OCI-LY7 (cell line): ENCODE results near the gene DND1.
"Not testable (repeated sequence)": the region's sequence is repeated elsewhere in the genome, so short reads cannot be mapped to it uniquely, and the experiment has no call there.

ENCODE experiments used
- EZH2phosphoT487 ChIP-seq: fragments of 200-600 bp; sonication (generic); IDR thresholded peaks from 2 replicates; pipeline ENCODE4 v1.6.1; 2018; ENCODE audit warnings: low read depth, borderline replicate concordance, mild to moderate bottlenecking, mixed run types, antibody characterized with exemption, low read length, moderate library complexity, mixed read lengths
- TF ChIP-seq, protein P1 (sequence below): fragments of 200-600 bp; sonication (generic); conservative IDR thresholded peaks from 2 replicates; pipeline ENCODE4 v1.5.1; 2014; ENCODE audit warnings: mild to moderate bottlenecking, antibody characterized with exemption, low read length, moderate library complexity, mixed read lengths

DNA sequence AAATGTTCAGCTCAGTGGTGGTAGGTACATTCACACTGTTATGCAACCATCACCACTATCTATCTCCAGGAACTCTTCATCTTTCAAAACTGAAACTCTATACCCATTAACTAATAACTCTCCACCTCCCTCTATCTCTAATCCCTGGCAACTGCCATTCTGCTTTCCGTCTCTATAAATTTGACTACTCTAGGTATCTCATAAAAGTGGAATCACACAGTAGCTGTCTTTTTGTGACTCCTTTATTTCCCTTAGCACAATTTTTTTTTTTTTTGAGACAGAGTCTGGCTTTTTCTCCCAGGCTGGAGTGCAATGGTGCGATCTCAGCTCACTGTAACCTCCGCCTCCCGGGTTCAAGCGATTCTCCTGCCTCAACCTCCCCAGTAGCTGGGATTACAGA is 48.0 kb upstream of the DND1 start:
- TF ChIP-seq, protein P1, sequence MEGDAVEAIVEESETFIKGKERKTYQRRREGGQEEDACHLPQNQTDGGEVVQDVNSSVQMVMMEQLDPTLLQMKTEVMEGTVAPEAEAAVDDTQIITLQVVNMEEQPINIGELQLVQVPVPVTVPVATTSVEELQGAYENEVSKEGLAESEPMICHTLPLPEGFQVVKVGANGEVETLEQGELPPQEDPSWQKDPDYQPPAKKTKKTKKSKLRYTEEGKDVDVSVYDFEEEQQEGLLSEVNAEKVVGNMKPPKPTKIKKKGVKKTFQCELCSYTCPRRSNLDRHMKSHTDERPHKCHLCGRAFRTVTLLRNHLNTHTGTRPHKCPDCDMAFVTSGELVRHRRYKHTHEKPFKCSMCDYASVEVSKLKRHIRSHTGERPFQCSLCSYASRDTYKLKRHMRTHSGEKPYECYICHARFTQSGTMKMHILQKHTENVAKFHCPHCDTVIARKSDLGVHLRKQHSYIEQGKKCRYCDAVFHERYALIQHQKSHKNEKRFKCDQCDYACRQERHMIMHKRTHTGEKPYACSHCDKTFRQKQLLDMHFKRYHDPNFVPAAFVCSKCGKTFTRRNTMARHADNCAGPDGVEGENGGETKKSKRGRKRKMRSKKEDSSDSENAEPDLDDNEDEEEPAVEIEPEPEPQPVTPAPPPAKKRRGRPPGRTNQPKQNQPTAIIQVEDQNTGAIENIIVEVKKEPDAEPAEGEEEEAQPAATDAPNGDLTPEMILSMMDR, result not testable (repeated sequence)
- not testable (repeated sequence) for TF ChIP-seq EZH2phosphoT487
